Stimulated activated CD4-positive, alpha-beta T cell treated with anti-CD3 and anti-CD28 coated beads, Interleukin-12 subunit alpha, Interleukin-12 subunit beta, amount 100 ng/mL, for 48 hours (primary cell): ENCODE results near the gene MYEF2.

Experiments
- DNase-seq, 3 donors: peaks; one replicate each; pipeline ENCODE4 v3.0.0-alpha.2; 2020; ENCODE audit warnings: low read depth in 2 of 3, low spot score in 1 of 3

The MYEF2 gene

DNA sequence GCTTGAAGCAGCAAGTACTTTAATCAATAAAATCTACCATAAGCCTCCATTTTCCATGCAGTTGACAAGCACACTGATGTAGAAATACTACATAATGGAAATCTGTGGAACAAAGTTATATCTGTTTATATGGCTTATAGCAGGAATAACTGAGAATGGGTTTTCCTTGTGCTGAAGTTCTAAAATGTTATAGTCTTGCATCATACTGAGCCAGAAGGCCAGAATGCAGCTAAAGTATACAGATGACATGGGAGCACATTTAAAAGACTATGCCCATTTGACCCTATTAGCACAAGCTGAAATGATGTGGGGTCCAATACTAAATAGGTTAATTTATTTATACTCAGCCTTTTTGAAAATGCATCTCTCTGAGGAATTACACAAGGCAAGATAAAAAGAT lies 32.2 kb downstream of the MYEF2 start:
- DNase-seq = no peak

DNA sequence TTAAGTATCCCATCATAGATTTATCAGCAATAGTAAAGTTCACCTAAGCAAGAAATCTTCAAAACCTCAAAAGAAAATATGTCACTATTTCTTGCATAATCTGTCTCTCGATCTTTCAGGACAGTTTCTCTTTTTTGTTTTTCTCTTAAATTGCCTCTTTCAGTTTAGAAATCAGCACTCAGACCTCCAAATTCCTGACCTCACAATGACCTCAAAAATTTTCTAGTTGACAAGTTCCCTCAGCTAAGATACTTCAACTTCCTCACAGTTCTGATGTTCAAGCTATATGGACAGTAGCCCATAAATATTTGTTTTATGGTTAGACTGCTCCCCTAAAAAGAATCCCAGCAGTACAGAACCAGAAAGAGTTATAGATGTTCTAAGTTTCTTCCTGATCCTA lies 33.2 kb downstream of the MYEF2 start:
- no peak for DNase-seq

DNA sequence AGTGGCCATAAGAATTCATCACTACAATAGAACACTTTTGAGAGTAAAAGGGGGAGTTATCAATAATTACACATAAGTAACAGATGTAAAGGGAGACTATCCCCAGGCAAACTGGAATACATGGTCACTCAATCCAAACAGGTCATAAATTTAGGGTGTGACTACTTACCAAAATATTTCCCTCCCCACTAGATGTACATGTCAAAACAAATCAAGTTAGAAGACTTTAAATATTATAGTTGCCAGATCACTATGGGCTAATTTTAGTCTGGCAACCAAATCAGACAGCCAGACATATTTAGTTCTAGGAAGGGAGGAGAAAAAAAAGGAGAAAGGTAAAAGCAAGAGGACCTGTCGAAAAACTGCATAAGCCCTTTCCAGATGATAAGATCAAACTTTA lies 34.2 kb downstream of the MYEF2 start:
- DNase-seq = no peak

DNA sequence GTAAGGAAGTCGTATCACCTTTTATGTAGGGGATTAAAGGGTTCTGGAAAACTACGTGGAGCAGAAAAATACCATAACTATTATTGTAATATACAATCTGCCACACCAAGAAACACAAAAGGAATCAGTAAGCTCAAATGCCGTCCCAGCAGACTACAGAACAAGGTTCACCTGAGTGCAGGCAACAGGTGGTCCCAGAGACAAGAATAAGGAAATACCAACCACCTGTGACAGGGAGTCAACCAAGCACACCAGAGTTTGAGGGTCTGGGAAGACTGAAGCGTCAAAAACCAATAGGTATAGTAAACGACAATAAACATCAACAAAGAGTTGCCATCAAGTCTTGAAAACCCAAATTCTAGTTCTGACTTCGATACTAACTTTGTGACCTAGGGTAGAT lies 45.2 kb downstream of the MYEF2 start:
- no peak for DNase-seq

DNA sequence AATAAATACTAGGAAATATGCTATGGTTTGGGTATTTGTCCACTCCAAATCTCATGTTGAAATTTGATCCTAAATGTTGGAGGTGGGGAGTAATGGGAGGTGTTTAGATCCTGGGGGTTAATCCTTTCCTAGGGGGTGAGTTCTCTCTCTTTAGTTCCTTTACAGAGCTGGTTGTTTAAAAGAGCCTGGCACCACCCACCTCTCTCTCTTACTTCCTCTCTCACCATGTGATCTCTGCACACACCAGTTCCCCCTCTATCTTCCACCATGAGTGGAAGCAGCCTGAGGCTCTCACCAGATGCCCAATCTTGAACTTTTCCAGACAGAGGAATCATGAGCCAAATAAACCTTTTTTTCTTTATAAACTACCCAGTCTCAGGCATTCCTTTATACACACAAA lies 46.8 kb downstream of the MYEF2 start:
- DNase-seq = no peak

DNA sequence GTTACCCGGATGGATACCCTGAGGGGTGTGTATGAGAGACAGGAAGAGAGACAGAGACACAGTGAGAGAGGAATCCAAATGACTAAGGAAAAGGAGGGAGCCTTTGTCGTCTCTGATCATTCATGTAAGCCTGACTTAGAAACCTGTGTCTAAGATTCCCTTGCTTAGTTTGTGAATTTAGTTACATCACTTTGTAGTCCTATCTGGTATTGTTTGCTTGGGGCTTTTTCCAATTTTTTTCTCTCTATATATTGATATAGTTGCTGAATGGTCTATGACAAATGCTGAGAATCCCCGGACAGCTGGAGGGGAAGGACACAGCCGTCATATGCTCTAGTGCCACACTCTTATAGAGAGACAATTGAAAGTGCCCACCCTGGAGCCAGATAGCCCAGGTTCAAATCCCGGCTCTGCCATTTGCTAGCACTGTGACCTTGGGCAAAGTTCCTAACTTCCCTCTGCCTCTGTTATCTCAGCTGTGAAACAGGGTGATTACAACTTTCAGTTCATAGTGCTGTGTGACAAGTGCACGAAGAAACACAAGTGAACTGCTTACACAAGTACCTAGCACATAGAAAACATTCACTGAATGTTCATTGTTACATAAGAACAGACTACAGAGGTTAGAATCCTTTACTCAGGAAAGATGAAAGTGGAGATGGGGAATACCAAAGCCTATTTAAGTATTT lies 51.3 kb downstream of the MYEF2 start:
- DNase-seq = no peak

DNA sequence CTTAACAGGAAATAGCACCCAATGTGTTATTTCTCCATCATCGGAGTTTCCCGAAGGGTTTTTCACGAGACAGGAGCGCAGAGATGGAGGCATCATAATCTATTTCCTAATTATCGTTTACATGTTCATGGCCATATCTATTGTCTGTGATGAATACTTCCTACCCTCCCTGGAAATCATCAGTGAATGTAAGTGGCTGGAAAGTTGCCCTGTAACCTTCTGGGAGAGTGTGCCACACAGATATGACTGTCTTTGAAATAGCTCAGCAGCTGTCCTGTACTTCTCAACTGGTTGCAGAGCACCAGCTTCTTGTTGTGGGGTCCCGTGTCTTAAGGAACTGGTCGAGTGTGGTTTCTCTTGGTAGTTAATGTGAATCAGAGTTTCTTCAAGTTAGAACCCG lies 56.2 kb downstream of the MYEF2 start:
- no peak for DNase-seq

DNA sequence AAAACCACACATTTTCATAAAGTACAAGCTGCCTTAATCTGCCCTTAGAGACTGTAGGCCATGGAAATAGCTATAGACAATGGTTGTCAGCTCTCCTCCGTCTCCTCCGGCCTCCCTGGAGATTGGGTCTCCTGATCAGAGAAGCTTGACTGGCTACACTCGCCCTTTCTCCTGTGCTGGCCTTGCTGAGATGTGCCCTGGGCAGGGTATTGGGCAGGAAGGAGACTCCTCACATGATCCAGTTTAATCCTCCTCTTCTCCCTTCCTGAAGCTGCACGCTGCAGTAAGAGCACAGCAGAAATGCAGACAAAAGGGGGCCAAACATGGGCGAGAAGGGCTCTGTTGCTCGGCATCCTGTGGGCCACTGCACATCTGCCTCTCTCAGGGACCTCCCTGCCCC lies 57.4 kb downstream of the MYEF2 start, which contains the start of gene SLC24A5:
Gene SLC24A5 (plus strand): TSS at position 246 of the 400 bp plus-strand sequence. CDS start 55 bp downstream, at position 301.
- no peak for DNase-seq

DNA sequence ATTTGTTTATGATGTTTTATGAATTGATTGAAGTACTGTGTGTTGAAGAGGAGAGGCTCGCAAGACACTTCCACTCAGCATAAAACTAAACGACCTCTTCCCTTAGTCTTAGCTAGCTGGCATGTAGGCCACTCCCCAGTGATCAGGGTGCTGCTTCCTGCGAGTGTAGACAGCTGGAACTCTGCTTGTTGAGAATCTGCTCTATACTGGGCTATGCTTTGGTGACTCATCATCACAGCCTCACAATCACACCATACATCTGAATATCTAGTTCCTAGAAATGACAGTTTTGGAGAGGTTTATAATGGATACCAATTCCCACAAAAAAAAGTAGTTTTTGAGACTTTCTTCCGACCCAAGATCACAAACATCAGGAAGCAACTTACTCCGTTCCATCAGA lies 58.8 kb downstream of the MYEF2 start:
- no peak for DNase-seq

DNA sequence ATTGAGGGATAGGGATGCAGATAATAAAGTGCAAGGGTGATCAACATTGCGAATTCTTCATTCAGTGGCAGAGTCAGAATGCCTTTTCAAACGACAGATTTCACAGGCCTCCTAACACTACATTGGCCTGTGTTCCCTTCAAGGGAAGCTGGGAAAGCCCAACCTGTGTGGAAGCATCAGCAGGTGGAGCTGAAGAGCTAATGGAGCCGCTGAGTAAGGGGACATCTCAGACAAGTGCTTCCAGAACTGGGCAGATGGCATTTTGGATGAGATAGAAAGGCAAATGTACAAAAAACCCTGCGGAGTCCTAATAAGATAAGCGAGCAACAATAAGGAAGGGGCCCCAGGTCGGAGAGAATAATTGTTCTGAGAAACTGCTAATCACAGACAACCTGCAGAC lies 65.9 kb downstream of the MYEF2 start:
- DNase-seq = no peak

DNA sequence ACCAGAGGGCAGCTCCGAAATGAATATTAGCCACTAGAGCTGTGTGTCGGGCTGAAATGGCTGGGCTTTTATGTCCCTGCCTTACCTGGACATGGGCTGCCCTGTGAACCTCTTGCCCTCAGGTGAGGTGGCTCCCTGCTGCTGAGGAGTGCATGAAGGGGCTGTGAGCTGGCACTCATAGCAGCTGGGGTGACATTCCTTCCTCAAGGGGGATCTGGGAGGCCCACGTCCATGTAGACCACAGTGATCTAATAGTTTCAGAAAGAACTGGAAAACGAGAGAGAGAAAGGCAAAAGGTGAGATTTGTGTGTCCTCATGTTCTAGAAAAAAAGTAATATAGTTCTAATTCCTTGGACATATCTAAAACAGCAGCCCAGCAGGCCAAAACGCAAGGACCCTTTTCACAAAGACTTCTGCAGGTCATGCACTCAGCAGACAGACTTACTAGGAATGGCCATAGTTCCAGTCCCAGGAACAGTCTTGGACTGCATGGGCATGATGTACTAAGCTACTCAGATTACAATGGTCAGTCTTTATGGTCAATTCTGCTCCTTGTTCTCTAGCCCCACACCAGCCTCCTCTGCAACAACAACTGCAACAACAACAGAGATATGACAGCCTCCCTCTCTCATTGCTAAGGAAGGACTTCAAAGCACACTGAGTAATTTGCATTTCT lies 68.1 kb downstream of the MYEF2 start:
- no peak for DNase-seq

DNA sequence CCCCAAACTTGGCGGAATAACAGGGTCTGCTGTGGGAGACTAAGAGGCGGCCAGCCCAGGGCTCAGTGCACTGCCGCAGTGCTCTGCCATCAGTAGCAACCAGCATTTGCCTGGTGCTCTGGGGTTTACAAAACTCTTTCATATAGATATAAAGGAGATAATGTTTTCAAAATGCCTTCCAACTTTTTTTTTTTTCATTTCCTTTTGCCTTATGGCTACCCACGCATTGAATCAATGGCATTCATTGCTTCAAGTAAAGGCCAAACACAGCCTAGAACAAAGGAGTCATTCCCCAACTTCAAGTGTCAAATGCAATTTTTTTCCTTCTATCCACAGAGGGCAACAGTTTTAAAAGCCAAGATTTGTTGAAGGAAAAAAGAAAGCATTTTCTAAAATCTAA lies 68.9 kb downstream of the MYEF2 start:
- no peak for DNase-seq

DNA sequence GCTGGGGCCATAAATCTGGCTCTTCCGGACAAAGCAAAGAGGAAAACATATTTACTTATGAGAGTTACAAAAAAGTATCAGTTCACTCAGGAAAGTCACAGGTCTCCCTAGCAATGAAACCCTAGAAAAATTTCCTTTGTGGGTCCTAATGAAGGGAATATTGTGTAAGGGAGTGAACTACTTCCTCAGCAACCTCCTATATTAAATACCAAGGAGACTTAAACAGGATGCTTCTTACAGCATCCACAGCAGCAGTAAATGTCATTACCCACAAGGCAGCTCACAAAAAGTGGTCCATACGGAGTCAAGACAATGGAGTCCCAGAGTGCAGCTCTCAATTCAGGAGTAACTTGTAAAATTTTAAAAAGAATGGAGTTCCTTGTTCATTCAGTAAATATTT lies 72.2 kb downstream of the MYEF2 start:
- no peak for DNase-seq

DNA sequence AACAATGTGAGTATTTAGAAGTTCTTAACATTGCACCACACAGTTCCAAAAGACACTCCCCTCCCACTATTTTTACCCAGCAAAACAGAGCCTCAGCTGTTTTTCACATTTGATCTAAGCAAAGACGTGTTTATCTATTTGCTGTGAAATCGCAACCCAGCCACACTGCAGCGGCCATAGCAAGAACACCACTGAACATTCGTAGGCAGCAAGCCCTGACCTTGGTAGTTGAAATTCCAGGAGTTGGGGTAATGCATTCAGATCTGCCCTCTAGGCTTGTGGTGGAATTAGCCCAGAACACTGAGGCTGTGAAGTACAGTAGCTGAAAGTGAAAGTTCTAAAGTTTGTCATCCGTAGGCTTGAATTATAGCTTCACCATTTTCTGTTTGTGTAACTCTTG lies 74.4 kb downstream of the MYEF2 start:
- no peak for DNase-seq

DNA sequence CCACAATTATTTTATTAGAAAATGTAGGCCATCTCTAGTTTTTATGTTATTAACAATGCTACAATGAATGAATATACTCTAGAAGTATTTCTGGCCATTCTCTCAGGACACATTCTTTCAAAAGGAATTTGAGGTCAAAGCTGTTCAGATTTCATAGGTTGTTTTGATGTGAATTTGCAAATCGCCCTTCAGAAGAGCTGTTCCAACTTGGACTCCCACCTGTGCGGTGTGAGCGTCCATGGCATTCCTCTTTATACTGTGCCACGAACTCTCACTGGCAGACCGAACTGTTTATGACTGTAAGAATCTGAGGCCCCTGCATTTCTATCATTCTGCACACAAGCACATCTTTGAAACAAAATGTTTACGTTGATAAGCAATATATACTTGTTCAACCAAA lies 75.9 kb downstream of the MYEF2 start:
- no peak for DNase-seq

DNA sequence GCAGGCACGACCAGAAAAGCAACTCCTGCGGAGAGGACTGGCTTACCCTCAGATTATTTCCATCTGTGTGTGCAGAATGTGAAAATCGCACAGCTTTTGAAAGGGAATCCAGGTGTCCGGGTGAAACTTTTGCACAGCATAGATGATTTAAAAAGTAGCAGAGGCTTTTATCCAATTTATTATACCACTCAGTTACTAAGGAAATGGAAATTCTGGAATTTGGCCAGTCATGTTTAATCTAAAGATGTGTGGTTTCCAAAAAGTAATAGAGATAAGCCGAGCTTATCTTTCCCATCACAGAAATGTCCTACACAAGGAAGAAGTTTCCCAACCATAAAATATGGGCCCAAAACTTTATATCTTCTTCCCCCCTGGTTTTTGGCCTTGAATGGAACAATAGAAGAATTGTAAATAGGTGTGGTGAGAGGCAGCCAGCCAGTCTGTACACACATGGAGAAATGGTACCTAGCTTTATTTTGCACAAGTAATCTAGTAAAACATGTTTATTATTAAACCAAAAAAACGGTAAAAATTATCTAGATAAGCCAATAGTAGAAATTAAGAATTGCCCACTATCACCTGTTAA lies 76.6 kb downstream of the MYEF2 start:
- no peak for DNase-seq

DNA sequence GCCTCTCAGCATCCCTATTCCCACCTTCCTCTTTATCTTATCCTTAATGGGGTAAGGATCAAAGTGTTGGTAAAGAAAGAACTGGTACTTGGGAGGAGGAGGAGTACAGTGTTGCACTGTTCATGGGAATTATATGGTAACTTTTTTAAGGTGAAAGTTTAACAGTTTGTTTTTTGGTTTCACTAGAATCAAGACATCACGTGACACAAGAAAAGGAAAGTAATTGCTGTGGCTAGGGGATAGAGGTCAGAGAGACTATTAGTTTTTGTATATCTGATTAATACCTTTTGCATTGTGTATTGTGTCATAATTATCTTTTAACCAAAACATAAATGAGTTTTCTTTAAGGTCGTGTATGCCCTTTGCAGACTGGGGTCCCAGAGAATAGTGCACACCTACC lies 80.8 kb downstream of the MYEF2 start:
- no peak for DNase-seq

DNA sequence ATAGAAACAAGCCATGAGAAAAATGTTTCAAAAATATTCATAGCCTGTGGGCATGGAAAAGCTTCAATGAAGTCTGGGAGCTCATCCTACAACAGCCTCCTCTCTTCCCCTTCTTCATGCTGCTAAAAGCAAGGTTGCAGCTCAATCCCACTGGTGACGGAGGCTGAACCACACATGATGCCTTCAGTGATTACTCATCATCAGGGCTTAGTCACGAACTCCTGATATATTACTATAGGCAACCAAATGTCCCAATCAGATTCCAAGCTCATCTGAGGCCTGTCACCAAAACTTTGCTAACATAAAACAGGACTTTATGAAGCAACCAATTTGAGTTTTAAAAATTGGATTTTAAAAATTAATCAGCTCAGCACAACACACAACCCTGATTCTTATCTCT lies 81.3 kb downstream of the MYEF2 start:
- DNase-seq = no peak

DNA sequence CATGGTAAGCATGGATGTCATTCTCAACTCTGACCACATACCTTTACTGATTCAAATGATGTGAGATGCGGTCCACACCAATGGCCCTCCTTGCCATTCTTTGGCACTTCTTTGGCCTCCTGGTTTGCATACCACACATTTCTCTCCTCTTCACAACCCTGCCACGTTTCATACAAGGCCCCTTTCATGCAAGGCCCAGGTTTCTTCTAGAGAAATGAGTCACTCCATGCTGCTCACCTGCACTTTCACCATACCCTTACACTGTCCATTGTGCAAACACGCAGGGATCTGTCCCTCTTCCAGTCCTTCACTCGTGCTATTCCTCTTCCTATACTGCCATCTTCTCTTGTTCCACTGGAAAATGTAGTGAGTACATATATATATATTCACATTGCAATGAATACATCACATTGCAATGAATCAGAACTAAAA lies 81.7 kb downstream of the MYEF2 start:
- no peak for DNase-seq

DNA sequence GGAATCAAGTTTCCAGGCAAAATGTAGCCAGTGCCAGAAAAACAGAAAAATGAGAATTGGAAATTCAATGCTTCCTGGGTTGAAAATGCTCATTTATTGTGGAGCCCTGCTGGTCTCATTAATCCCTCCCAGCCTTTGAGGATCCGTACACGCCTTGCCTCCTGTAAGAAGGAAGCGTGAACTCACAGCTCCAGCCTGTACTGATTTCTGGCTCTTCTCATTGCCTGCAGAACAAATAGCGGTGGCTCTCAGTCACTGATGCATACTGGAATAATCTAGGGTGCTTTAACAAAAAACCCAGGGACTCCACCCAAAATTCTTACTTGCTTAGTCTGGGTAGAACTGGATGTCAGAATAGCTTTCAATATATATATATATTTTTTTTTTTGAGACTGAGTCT lies 86.6 kb downstream of the MYEF2 start:
- DNase-seq = no peak

DNA sequence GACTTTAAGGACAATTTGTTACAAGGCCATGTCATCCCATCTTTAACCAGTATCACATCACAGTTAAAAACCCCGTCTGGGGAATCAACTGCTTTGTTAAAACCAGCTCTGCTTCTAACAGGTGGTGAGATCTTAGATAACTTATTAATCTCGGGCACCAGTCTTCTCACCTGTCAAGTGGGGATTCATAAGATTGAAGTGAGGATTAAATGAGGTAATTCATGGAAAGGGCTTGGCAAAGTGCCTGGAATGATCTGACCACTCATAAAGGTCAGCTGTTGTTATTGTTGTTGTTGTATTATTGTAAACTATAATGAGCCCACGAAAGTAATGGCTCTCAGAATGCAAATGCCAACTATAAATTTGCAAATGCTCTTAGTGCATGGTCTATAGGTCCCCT lies 87.4 kb downstream of the MYEF2 start:
- DNase-seq = no peak

DNA sequence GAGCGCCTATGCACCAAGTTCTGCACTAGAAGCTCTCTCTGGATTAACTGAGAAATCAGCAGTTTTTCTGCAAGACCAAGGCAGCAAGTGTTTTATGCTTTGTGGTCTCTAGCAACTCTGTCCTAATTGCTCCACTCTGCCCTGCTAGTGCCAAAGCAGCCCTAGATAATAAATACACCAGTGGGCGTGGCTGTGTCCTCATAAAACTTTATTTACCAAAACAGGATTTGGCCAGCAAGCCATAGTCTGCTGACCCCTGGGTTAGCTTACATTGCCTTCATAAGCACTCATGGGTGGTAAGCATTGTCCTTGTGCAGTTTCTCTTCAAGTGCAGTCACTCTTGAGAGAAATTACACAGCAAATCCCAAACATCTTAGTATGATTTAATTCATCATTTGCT lies 88.0 kb downstream of the MYEF2 start:
- no peak for DNase-seq

DNA sequence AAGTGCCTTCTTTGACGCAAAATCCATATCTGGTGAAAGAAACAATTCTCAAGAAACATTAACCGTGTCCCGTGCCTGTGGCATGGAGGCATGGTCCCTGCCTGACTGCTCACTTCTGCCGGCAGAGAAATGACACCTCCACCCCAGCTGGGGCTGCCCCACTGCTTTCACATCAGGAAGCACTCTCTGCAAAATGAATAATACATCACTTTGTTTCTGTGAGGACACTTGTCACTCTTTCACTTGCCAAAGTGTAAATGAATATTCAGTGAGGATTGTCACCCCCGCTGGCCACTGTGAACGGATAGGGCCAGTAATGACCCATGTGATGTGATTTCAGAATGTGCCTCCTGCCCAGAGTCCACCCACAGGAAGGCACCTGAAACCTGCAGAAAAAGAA lies 88.4 kb downstream of the MYEF2 start:
- no peak for DNase-seq
